ENCODE results near the gene PHF21A. TPM values are rescaled to one million over a fixed set of nuclear protein-coding genes. Genes with fewer than 3 reads are reported as not detected.

The PHF21A gene
- total RNA-seq, 1 donor from 2014 or later, result 45.4 TPM

DNA sequence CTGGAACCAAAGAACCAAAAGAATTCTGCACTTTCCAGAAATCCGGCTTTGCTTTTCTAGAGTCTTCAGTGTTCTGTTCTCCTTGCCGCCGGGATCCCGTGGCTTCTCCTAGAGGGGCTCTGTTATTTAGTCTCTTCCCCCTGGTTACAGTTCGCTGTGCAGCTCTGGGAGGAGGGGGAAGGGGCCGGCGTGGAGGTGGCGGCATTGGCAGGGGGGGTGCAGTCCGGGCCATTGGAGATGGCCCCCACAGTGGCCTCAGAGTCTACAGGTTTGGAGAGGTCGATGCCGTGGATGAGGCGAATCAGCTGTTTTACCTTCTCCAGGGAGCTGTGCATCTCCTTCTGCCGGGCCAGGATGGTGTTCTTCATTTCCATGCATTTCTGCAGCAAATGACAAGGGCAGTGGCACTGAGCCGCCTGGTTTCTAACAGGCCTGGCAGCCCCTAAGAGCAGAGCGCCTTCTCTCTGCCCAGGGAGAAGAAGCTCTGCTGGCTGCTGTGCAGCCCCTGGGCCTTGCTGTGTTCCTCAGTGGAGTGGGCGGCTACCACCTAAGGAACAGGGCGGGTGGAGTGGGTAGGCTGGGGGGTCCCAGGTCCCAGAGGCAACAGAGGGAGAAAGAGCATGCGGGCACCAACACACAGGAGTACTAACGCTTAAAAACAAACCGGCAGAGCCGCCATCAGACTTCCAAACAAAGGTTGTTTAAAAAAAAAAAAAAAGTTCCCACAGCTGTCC, 187.2 kb downstream of the PHF21A start:
- intact Hi-C loops (cut with DNase I), result no loop called here
- Histone ChIP-seq H3K4me3 (no peak overlapping the region), H3K27ac (no peak overlapping the region), H3K36me3 (peaks cover 66% of the 10 kb centered on the region), H3K4me1 (peaks cover 10% of the 10 kb centered on the region), H3K27me3 (no peaks in the 10 kb centered on the region), H3K9me3 (no peaks in the 10 kb centered on the region)
- TF ChIP-seq CTCF (IDR thresholded peaks at IDR 0.05), result no peak
- DNase-seq, result peak; percentile 38
- no peak for ATAC-seq

- TF ChIP-seq CTCF (IDR thresholded peaks at IDR 0.05), result no peak
- intact Hi-C loops (cut with DNase I), result no loop called here
- Histone ChIP-seq H3K27ac (no peak overlapping the region), H3K4me3 (no peak overlapping the region), H3K9me3 (no peaks in the 10 kb centered on the region), H3K4me1 (peaks cover 10% of the 10 kb centered on the region), H3K36me3 (peaks cover 64% of the 10 kb centered on the region), H3K27me3 (no peaks in the 10 kb centered on the region)
- peak; percentile 32 for DNase-seq
- peak; percentile 48 for ATAC-seq
Measured at GRCh38 chr11:45933131-45933831, 188.0 kb downstream of the PHF21A start.

DNA sequence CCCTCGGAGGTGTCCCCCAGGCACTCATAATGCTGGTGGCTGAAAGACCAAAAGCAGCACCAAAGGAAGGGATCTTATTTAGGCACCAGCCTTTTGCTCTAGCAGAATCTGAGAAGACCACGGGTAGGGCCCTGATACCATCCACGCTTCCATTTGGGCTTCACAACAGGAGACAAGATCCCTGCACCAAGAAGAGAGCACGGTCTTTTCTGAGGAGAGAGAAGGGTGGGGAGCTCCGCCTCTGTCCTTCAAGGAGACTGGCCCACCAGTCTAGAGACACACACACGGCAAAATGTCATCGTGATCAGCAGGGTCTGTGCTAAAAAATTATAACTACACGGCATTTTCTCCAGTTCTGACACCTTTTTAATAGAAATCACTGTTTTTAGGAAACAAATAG, 189.0 kb downstream of the PHF21A start:
- Histone ChIP-seq H3K9me3 (no peaks in the 10 kb centered on the region), H3K36me3 (peaks cover 54% of the 10 kb centered on the region), H3K27ac (no peak overlapping the region), H3K4me3 (no peak overlapping the region), H3K27me3 (no peaks in the 10 kb centered on the region), H3K4me1 (peaks cover 10% of the 10 kb centered on the region)
- ATAC-seq (no peak), DNase-seq (no peak)
- TF ChIP-seq CTCF (IDR thresholded peaks at IDR 0.05), result no peak
- intact Hi-C loops (cut with DNase I), result no loop called here

DNA sequence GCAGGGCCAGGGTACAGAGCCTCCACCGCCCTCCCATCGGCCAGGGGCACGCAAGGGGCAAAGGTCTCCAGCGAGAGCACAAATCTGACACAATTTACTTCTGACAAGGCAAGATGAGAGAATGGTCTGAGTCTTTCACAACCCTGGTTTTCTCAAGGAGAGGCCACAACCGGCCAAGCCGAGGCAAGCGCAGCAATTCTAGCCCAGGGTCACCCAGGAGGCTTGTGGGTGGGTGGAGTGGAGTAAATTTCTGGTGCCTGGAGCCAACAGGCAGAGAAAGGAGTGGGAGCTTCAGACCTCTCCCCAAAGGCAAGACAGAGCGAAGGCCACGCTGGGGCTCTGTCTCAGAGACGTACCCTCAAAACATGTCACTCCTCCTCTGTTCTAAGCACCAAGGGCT, 189.5 kb downstream of the PHF21A start:
- Histone ChIP-seq H3K4me1 (peaks cover 10% of the 10 kb centered on the region), H3K4me3 (no peak overlapping the region), H3K27ac (no peak overlapping the region), H3K27me3 (no peaks in the 10 kb centered on the region), H3K9me3 (no peaks in the 10 kb centered on the region), H3K36me3 (peaks cover 49% of the 10 kb centered on the region)
- DNase-seq, result peak; percentile 54
- ATAC-seq, result no peak
- intact Hi-C loops (cut with DNase I), result no loop called here
- no peak for TF ChIP-seq CTCF (IDR thresholded peaks at IDR 0.05)

- intact Hi-C loops (cut with DNase I), result no loop called here
- no peak overlapping the region for H3K4me3 ChIP-seq
- H3K4me1 ChIP-seq, result peaks cover 10% of the 10 kb centered on the region
- no peak for TF ChIP-seq CTCF (IDR thresholded peaks at IDR 0.05)
- H3K9me3 ChIP-seq, result no peaks in the 10 kb centered on the region
- peaks cover 42% of the 10 kb centered on the region for H3K36me3 ChIP-seq
- no peak for ATAC-seq
- no peaks in the 10 kb centered on the region for H3K27me3 ChIP-seq
- H3K27ac ChIP-seq, result no peak overlapping the region
- DNase-seq, result peak; percentile 31
Measured at GRCh38 chr11:45930951-45931570, 190.2 kb downstream of the PHF21A start.
